Activated T-helper 1 cell treated with anti-CD3 and anti-CD28 coated beads, Interleukin-2, amount 50 U/mL, for 16 hours (primary cell): ENCODE data around the gene PIGS.
A peak's percentile ranks its signal among the peaks of the same experiment; 100 is the strongest.
"Not testable (repeated sequence)": the region's sequence is repeated elsewhere in the genome, so short reads cannot be mapped to it uniquely, and the experiment has no call there.

Experiments
- DNase-seq, 2 donors: peaks; one replicate each; pipeline ENCODE4 v3.0.0-alpha.2; 2020; ENCODE audit warnings: low read depth in 1 of 2, low spot score in 1 of 2

The PIGS gene

DNA sequence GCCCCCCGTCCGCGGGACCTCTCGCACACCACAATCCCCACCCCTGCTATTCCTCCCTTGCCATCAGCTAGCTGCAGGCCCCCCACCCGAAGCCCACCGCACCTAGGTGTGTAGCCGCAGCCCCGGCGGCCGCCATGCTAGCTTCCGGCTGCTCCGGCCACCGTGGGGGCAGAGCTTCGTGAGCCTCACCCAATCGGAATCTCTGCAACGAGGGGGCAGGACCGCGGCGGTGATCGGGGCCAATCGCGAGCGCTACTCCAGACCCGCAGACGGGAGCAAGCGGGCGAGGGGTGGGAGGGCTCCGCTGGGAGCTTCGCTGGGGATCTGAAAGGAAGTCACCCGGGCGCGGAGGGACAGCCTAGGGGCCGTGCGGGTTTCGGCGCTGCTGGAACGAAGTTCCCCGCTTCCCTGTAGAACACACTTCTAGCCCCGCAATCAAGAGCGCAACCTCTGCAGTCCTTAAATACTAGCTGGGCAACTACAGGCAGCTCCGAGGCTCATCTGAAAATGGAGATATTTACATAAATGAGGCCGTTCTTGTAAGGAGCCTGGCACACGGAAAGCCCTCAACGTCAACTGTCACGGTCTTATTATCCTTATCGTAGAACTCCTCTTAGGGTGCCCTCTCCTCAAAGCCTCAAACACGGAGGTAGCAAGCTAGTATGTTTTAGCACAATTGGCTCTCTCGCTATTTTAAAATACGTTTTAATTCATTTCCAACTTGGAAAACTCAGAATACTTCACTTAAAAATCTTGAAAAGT lies at the start of gene PIGS:
PIGS (minus strand) TSS at position 164 of the 762 bp plus-strand sequence; CDS start at position 136, 28 bp downstream.
- DNase-seq: peak; percentile 83 to 86

GRCh38 chr17:28620010-28620409 lies 48.7 kb upstream of the PIGS start:
- no peak for DNase-seq

DNA sequence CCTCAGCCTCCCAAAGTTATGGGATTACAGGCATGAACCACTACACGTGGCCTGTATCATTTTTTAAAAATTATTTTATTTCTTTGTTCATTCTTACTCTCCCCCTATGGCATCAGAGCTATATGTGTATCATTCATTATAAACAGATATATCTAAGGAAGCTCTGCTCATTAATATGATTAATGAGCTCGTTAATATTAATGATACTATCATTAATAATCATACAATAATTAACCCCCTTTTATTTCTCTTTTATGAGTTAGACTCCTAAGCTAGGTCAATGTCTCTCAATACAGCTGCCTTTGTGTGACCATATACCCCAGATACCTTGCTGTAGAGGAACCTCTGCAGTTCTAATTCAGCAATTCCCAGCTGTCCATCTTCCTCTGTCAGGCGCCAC lies 47.1 kb upstream of the PIGS start:
- no peak for DNase-seq

DNA sequence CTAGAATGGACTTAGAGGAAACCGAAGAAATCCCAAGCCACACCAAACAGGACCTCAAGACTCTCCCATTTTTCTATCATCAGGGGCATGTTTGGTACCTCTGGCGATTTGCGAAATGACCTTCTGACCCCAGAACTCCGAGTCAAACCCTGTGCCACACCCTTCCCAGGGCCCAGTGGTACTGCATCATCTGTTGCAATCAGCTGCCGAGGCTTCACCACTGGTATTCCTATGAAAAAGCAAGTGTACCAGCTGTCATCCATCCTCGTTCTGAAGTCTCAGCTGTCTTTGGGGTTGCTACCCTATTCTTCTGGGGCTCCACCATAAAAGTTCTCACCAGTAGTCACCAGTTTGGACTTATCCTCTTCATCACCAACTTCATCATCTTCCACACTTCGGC lies 45.0 kb upstream of the PIGS start:
- DNase-seq: no peak

- no peak for DNase-seq
Observed at GRCh38 chr17:28615260-28615940, 44.1 kb upstream of the PIGS start.

- DNase-seq: no peak
Observed at GRCh38 chr17:28613931-28614381, 42.6 kb upstream of the PIGS start, which contains the start of gene RSKR. Gene RSKR (minus strand): TSS chr17:28614185. CDS start chr17:28614161, 24 bp downstream.

- no peak for DNase-seq
Observed at GRCh38 chr17:28612936-28613872, 41.9 kb upstream of the PIGS start.

- DNase-seq: no peak
Observed at GRCh38 chr17:28612531-28612930, 41.2 kb upstream of the PIGS start.

DNA sequence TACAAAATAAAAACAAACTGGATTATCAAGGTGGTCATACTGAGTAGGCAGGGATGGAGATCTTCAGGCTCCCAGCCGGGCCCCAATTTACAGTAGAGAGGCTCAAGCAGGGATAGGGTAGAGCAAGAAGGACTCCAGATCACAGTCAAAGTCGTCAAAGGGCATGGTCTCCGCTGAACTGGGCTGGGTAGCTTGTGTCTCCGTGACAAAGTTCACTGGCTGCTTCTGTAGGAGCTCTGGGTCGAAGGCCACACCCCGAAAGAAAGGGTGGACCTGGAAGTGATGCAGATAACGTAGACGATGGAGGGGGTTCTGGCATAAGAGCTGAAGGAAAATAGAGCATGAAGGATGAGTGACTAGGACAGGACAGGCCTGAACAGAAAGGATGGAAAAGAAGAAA lies 39.1 kb upstream of the PIGS start:
- DNase-seq: no peak

- not testable (repeated sequence) for DNase-seq
Observed at GRCh38 chr17:28604031-28604430, 32.7 kb upstream of the PIGS start.

DNA sequence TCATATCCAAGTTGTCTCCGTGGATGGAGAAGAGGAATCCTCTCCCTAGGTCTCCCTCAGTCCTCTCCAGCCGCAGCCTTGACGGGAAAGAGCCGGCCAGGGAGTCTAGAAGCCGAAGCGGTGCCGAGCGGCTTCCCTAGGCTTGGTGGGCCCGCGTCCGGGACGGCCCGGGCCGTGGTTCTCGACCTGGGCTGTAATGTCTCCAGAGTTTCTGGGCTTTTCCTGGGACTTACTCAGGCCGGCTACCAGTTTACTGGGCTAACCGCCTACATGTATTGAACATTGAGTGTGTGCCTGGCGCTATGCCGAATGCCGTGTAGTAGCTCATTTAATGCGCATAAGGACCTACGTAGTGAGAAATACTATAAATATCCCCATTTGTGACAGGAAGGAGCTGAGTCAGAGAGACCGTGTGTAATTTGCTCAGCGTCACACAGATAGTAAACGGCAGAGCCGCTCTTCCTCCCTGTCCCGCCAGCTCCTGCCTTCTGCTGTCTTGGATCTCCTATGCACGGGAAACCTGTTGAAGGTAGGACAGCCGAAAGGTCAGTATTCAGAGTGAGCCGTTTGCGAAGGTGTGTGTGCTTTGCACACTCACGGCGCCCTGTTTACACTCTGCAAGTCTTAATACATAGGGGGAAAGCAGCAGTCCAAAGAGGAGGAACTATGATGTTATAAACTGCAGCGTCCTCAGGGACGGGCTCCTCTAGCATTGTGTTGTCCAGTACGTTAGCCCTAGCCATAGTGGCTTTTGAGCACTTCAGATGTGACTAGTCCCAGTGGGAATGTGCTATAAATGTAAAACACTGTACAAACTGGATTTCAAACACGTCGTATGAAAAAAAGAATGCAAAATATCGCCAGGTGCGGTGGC lies 28.2 kb upstream of the PIGS start:
- peak; percentile 13 to 41 for DNase-seq

DNA sequence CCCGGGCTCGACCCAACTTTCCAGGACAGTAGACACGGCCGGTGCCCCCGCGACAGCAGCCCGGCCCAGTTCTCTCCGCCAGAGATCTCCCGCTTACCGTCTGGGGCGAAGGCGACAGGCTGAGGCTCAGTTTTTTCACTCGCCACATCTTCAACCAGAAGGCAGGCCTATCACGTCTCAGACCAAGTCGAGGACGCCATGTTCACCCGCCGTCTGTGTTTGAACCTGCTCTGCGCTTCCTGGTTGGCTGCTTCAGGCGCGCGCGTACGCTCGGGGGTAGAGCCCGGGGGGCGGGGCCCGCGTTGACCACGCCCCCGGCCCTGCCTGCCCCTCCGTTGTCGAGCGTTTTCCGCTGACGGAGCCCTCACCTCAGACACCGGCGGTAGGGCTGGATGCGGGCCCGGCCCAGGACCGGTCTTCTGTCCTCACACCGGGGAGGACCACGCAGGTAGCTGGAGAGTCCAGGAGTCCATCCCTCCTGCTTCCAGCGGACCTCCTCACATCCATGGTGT lies 27.5 kb upstream of the PIGS start, which contains the start of gene SPAG5:
SPAG5 (minus strand) TSS at position 227 of the 512 bp plus-strand sequence; CDS start at position 148, 79 bp downstream.
- peak; percentile 88 to 94 for DNase-seq

DNA sequence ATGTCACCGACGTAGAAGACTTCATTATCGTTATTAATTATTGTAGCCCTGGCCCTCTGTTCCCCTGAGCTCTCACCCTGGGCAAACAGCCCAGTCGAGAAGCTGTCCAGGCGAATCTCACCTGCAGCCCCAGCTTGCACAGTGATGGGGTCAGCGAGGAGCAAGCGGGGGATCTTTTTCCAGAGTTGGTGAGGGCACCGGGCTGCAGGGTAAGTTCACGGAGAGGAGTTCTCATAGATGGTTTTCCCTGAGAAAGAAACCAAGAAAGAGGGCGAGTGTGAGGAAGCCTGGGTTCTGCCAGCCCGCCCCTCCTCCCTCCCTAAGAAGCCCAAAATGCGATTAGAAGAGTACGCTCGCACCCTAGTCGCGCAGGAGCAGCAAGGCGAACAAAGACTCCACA lies 27.1 kb upstream of the PIGS start:
- DNase-seq: no peak

- no peak for DNase-seq
Observed at GRCh38 chr17:28597606-28598383, 26.5 kb upstream of the PIGS start.

- no peak for DNase-seq
Observed at GRCh38 chr17:28592260-28592659, 20.9 kb upstream of the PIGS start.

DNA sequence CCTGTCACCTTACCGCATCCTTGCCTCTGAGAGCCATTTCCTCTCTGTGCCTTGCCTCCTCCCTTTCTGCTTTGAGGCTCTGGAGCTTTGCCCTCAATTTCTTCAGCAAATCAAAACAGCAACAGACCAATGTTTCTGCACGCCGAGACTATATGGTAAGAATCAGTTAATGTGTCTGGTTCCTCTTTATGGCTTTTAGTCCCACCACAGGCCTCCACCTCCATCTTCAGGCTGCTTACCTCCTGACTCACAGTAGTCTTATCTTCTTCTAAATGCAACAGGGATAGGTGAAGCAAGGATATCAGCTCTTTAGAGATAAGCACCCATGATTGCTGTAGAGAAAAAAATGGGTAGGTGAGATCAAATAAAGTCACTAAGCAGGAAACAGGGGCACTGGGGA lies 14.5 kb upstream of the PIGS start:
- no peak for DNase-seq

GRCh38 chr17:28584434-28584833 lies 13.1 kb upstream of the PIGS start:
- DNase-seq: no peak

DNA sequence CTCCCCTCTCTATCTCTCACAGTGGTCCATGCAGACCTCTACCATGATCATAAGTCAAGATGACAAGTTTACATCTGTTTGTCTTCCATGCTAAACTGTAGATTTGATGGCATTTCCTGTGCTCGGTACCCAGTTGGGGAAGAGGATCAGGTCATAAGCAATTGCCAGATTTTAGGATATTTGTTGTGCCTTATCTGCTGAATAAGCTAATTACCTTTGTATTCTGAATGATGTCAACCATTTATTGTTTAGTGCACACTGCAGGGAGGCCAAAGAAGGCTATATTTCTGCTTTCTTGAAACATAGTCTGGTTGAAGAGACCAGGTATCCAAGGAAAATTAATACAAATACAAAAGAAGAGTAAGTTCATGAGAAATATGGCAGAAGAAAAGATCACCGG lies 11.2 kb upstream of the PIGS start:
- no peak for DNase-seq

DNA sequence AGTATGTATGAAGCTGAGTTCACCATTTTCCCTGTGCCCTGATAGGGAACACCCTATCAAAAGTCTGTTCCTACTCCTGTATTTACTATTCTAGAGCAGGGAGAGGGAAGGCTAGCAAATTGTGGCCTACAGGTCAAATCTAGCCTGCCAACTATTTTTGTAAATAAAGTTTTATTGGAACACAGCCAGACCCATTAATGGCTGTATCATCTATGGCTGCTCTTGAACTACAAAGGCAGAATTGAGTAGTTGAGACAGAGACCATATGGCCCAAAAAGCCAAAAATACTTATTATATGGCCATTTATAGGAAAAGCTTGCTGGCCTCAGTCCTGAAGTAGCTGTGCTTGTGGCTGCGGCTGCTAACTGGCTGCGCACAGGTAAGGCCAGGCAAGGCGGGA lies 9.6 kb upstream of the PIGS start:
- DNase-seq: no peak
